ENCODE measurements around the gene PAEP.

DNA sequence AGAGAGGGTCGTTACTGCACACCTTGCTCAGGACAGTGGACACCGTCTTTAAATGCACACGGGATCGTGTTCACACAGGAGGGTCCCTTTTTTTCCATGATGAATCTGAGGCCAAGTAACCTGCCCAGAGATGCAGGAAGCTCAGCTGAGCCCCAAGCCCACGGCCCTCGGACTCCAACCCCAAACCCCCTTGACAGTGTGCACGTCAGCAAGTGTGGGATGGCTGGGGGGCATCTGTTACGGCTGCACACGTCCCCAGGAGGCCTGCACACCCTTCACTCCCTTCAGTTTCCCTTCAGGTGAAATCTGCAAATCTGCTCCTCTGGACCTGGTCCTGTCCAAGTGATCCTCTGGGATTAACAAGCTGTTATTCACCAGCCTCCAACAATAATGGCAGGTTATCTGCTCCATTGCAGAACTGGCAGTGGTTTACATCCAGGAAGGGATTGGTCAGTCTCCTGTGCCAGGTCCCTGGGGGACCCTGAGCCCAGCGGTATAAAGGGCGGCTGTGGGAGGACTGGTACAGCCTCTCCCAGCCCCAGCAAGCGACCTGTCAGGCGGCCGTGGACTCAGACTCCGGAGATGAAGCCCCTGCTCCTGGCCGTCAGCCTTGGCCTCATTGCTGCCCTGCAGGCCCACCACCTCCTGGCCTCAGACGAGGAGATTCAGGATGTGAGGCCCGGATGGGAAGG is 40.5 kb upstream of the PAEP start, which contains the start of gene LCN1:
- no peak for TF ChIP-seq CTCF (conservative IDR thresholded peaks at IDR 0.05)
- no peak for TF ChIP-seq ZFX (IDR thresholded peaks at IDR 0.05)
